ENCODE measurements around the gene CLCN7. TPM values are rescaled to one million over a fixed set of nuclear protein-coding genes. Genes with fewer than 3 reads are reported as not detected.

CLCN7 gene
- total and polyA plus RNA-seq, 2 of the 13 experiments (the other 11 are each of a cell fraction or from before 2014, with no cell fraction given): 24.6 to 25.1 TPM

- no peak for TF ChIP-seq AGO1 (IDR thresholded peaks at IDR 0.05; ENCODE audit: low read depth, low read length, poor library complexity, severe bottlenecking)
- peak; percentile 78; the same call in 1 of the 2 replicates for TF ChIP-seq NFIC (IDR thresholded peaks at IDR 0.05; ENCODE audit: low read length)
- no peak; the same call in none of the 2 replicates for TF ChIP-seq ZNF160 (CRISPR knock-in tag; IDR thresholded peaks at IDR 0.05)
- TF ChIP-seq SAP130 (CRISPR knock-in tag; IDR thresholded peaks at IDR 0.05; ENCODE audit: low read depth): peak; percentile 99
- TF ChIP-seq ZBTB4 (CRISPR knock-in tag; IDR thresholded peaks at IDR 0.05; ENCODE audit: borderline replicate concordance): no peak; the same call in 1 of the 2 replicates
- TF ChIP-seq ZNF597 (CRISPR knock-in tag; IDR thresholded peaks at IDR 0.05): no peak
- TF ChIP-seq ZBTB20 (CRISPR knock-in tag; IDR thresholded peaks at IDR 0.05; ENCODE audit: borderline replicate concordance, low read depth): no peak
- TF ChIP-seq PAF1 (CRISPR knock-in tag; IDR thresholded peaks at IDR 0.05): no peak
- TF ChIP-seq ZKSCAN1 (IDR thresholded peaks at IDR 0.05; ENCODE audit: low read length): no peak
- TF ChIP-seq CREB1 (IDR thresholded peaks at IDR 0.05): peak; percentile 74; the same call in 1 of the 2 replicates
- TF ChIP-seq CREB1 (CRISPR knock-in tag; IDR thresholded peaks at IDR 0.05): no peak
- TF ChIP-seq MIER3 (CRISPR knock-in tag; IDR thresholded peaks at IDR 0.05; ENCODE audit: borderline replicate concordance): peak; percentile 46; the same call in 1 of the 2 replicates
- TF ChIP-seq NFE2L2 (IDR thresholded peaks at IDR 0.05; ENCODE audit: low read length): no peak
- TF ChIP-seq ZNF124 (CRISPR knock-in tag; IDR thresholded peaks at IDR 0.05): peak; percentile 82
- no peak for TF ChIP-seq PCBP1 (IDR thresholded peaks at IDR 0.05; ENCODE audit: borderline replicate concordance, low read depth, low read length)
- peak; percentile 90 for TF ChIP-seq HDAC2 (CRISPR knock-in tag; IDR thresholded peaks at IDR 0.05)
- TF ChIP-seq GATAD2A (CRISPR knock-in tag; IDR thresholded peaks at IDR 0.05): 0 out of 2 replicates have a peak, but pooled peaks have one; percentile 16
- TF ChIP-seq ZBTB26 (CRISPR knock-in tag; IDR thresholded peaks at IDR 0.05; ENCODE audit: borderline replicate concordance): 0 out of 2 replicates have a peak, but pooled peaks have one; percentile 74
- peak; percentile 88; the same call in 1 of the 2 replicates for TF ChIP-seq ZNF205 (CRISPR knock-in tag; IDR thresholded peaks at IDR 0.05)
- TF ChIP-seq, protein P1, sequence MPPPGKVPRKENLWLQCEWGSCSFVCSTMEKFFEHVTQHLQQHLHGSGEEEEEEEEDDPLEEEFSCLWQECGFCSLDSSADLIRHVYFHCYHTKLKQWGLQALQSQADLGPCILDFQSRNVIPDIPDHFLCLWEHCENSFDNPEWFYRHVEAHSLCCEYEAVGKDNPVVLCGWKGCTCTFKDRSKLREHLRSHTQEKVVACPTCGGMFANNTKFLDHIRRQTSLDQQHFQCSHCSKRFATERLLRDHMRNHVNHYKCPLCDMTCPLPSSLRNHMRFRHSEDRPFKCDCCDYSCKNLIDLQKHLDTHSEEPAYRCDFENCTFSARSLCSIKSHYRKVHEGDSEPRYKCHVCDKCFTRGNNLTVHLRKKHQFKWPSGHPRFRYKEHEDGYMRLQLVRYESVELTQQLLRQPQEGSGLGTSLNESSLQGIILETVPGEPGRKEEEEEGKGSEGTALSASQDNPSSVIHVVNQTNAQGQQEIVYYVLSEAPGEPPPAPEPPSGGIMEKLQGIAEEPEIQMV (CRISPR knock-in tag; IDR thresholded peaks at IDR 0.05; ENCODE audit: low read depth): peak; percentile 54; the same call in 1 of the 2 replicates
- TF ChIP-seq MEIS1 (CRISPR knock-in tag; IDR thresholded peaks at IDR 0.05; ENCODE audit: borderline replicate concordance): no peak
Observed at GRCh38 chr16:1474796-1475551, at the start of gene CLCN7 (continued).
